ENCODE data around the gene CTBP1.

Gene CTBP1

GRCh38 chr4:1211371-1211770 is 37.6 kb downstream of the CTBP1 start:
- Histone ChIP-seq H3K27ac (ENCODE audit: insufficient read depth, low read length, poor library complexity, severe bottlenecking) (no peak overlapping the region), H3K4me1 (ENCODE audit: control insufficient read depth, insufficient read depth, low read length, poor library complexity, severe bottlenecking) (peaks cover 5% of the 10 kb centered on the region), H3K36me3 (ENCODE audit: control insufficient read depth, insufficient read depth, low read length) (peaks cover 48% of the 10 kb centered on the region), H3K27me3 (replicated peaks; ENCODE audit: control insufficient read depth, insufficient read depth, low read length, poor library complexity, severe bottlenecking) (no peaks in the 10 kb centered on the region), H3K9me3 (ENCODE audit: control insufficient read depth, low read length) (no peaks in the 10 kb centered on the region), H3K4me3 (ENCODE audit: insufficient read depth, low read depth, low read length, poor library complexity, severe bottlenecking) (no peak overlapping the region)
- DNase-seq: no peak

DNA sequence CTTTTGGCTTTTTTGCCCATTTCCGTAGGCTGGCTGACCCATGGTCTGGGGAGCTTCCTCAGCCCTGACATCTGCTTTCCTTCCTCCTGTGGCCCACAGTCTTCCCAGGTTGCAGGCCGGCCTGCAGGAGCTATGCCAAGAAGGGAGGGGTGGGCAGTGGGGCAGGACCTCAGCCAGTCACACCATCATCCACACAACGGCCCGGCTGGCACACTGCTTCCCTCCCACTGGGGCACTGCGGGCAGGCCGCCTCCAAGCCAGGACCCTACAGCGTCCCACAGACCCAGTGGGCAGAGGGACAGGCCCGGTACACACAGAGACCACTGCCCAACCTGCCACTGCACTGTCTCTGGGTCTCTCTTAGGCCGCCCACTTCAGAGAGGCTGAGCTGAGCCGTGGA is 38.0 kb downstream of the CTBP1 start:
- Histone ChIP-seq H3K4me3 (ENCODE audit: insufficient read depth, low read depth, low read length, poor library complexity, severe bottlenecking) (no peak overlapping the region), H3K36me3 (ENCODE audit: control insufficient read depth, insufficient read depth, low read length) (peaks cover 46% of the 10 kb centered on the region), H3K27me3 (replicated peaks; ENCODE audit: control insufficient read depth, insufficient read depth, low read length, poor library complexity, severe bottlenecking) (no peaks in the 10 kb centered on the region), H3K4me1 (ENCODE audit: control insufficient read depth, insufficient read depth, low read length, poor library complexity, severe bottlenecking) (peaks cover under 1% of the 10 kb centered on the region), H3K27ac (ENCODE audit: insufficient read depth, low read length, poor library complexity, severe bottlenecking) (no peak overlapping the region), H3K9me3 (ENCODE audit: control insufficient read depth, low read length) (no peaks in the 10 kb centered on the region)
- DNase-seq: no peak

- DNase-seq: no peak
- Histone ChIP-seq H3K4me3 (ENCODE audit: insufficient read depth, low read depth, low read length, poor library complexity, severe bottlenecking) (no peak overlapping the region), H3K36me3 (ENCODE audit: control insufficient read depth, insufficient read depth, low read length) (peaks cover 40% of the 10 kb centered on the region), H3K27ac (ENCODE audit: insufficient read depth, low read length, poor library complexity, severe bottlenecking) (no peak overlapping the region), H3K27me3 (replicated peaks; ENCODE audit: control insufficient read depth, insufficient read depth, low read length, poor library complexity, severe bottlenecking) (no peaks in the 10 kb centered on the region), H3K9me3 (ENCODE audit: control insufficient read depth, low read length) (no peaks in the 10 kb centered on the region), H3K4me1 (ENCODE audit: control insufficient read depth, insufficient read depth, low read length, poor library complexity, severe bottlenecking) (no peaks in the 10 kb centered on the region)
Observed at GRCh38 chr4:1210241-1210841, 38.6 kb downstream of the CTBP1 start.

DNA sequence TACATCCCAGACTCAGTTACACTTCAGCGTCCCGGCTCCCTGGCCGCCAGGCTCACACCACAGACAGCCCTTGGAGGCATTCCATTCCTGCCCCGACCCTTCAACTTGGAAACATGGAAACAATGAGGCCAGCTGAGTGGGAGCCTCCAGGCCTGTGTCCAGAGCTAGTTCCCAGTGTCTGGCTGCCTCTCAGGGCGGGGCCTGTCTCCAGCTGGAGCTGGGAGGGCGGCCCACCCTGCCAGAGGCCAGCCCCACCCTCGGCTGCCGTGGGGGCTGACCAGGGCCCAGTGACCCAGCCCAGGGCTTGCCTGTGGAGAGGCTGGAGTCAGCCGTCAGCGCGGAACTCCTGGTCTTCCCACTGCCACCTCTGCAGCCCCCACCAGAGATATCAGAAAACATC is 39.1 kb downstream of the CTBP1 start:
- no peak overlapping the region for H3K4me3 ChIP-seq (ENCODE audit: insufficient read depth, low read depth, low read length, poor library complexity, severe bottlenecking)
- DNase-seq: no peak
- H3K9me3 ChIP-seq (ENCODE audit: control insufficient read depth, low read length): no peaks in the 10 kb centered on the region

GRCh38 chr4:1208970-1209704 is 39.8 kb downstream of the CTBP1 start:
- no peaks in the 10 kb centered on the region for H3K9me3 ChIP-seq (ENCODE audit: control insufficient read depth, low read length)
- no peak overlapping the region for H3K4me3 ChIP-seq (ENCODE audit: insufficient read depth, low read depth, low read length, poor library complexity, severe bottlenecking)
- H3K27ac ChIP-seq (ENCODE audit: insufficient read depth, low read length, poor library complexity, severe bottlenecking): no peak overlapping the region
- no peaks in the 10 kb centered on the region for H3K4me1 ChIP-seq (ENCODE audit: control insufficient read depth, insufficient read depth, low read length, poor library complexity, severe bottlenecking)
- no peaks in the 10 kb centered on the region for H3K27me3 ChIP-seq (replicated peaks; ENCODE audit: control insufficient read depth, insufficient read depth, low read length, poor library complexity, severe bottlenecking)
- DNase-seq: no peak
- peaks cover 30% of the 10 kb centered on the region for H3K36me3 ChIP-seq (ENCODE audit: control insufficient read depth, insufficient read depth, low read length)

More for the DNA sequence above, 39.1 kb downstream of the CTBP1 start:
- H3K27me3 ChIP-seq (replicated peaks; ENCODE audit: control insufficient read depth, insufficient read depth, low read length, poor library complexity, severe bottlenecking): no peaks in the 10 kb centered on the region
- H3K4me1 ChIP-seq (ENCODE audit: control insufficient read depth, insufficient read depth, low read length, poor library complexity, severe bottlenecking): no peaks in the 10 kb centered on the region
- H3K27ac ChIP-seq (ENCODE audit: insufficient read depth, low read length, poor library complexity, severe bottlenecking): no peak overlapping the region
- peaks cover 35% of the 10 kb centered on the region for H3K36me3 ChIP-seq (ENCODE audit: control insufficient read depth, insufficient read depth, low read length)

- no peak for DNase-seq
- Histone ChIP-seq H3K9me3 (ENCODE audit: control insufficient read depth, low read length) (no peaks in the 10 kb centered on the region), H3K4me1 (ENCODE audit: control insufficient read depth, insufficient read depth, low read length, poor library complexity, severe bottlenecking) (peaks cover 2% of the 10 kb centered on the region), H3K27ac (ENCODE audit: insufficient read depth, low read length, poor library complexity, severe bottlenecking) (peak overlapping the region; percentile 11), H3K4me3 (ENCODE audit: insufficient read depth, low read depth, low read length, poor library complexity, severe bottlenecking) (no peak overlapping the region), H3K36me3 (ENCODE audit: control insufficient read depth, insufficient read depth, low read length) (peaks cover 22% of the 10 kb centered on the region), H3K27me3 (replicated peaks; ENCODE audit: control insufficient read depth, insufficient read depth, low read length, poor library complexity, severe bottlenecking) (no peaks in the 10 kb centered on the region)
Observed at GRCh38 chr4:1208266-1208961, 40.5 kb downstream of the CTBP1 start.

DNA sequence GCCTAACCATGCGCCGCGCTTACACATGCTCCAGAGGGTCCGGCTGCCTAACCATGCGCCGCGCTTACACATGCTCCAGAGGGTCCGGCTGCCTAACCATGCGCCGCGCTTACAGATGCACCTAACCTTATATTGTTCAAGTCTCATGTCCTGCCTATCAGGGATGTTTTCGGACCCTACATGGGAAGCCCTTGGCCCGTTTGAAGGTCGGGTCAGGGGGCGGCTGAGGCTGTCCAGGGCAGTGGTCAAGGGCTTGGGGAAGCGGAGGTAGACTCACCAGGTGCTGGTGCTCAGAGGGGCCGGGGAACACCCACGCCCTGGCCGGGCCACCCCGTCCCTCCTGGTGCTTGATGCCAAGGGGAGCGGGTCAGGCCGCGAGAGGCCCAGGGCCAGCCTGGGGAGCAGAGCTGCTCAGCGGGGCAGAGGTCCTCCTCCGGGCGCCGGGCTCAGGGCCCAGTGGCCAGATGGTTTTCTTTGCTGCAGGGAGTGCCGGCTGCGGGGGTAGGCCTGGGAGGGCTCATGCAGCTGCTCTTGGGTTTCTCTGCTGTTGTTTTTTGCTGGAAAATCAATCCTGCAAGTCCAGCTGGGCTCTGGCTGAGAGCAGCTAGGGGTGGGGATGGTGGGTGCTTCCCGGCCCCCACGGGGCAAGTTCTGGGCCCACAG is 41.2 kb downstream of the CTBP1 start:
- Histone ChIP-seq H3K4me1 (ENCODE audit: control insufficient read depth, insufficient read depth, low read length, poor library complexity, severe bottlenecking) (peaks cover 9% of the 10 kb centered on the region), H3K4me3 (ENCODE audit: insufficient read depth, low read depth, low read length, poor library complexity, severe bottlenecking) (no peak overlapping the region), H3K36me3 (ENCODE audit: control insufficient read depth, insufficient read depth, low read length) (peaks cover 16% of the 10 kb centered on the region), H3K27me3 (replicated peaks; ENCODE audit: control insufficient read depth, insufficient read depth, low read length, poor library complexity, severe bottlenecking) (no peaks in the 10 kb centered on the region), H3K9me3 (ENCODE audit: control insufficient read depth, low read length) (no peaks in the 10 kb centered on the region), H3K27ac (ENCODE audit: insufficient read depth, low read length, poor library complexity, severe bottlenecking) (no peak overlapping the region)
- DNase-seq: no peak

- Histone ChIP-seq H3K4me1 (ENCODE audit: control insufficient read depth, insufficient read depth, low read length, poor library complexity, severe bottlenecking) (peaks cover 15% of the 10 kb centered on the region), H3K36me3 (ENCODE audit: control insufficient read depth, insufficient read depth, low read length) (peaks cover 10% of the 10 kb centered on the region), H3K27me3 (replicated peaks; ENCODE audit: control insufficient read depth, insufficient read depth, low read length, poor library complexity, severe bottlenecking) (no peaks in the 10 kb centered on the region), H3K4me3 (ENCODE audit: insufficient read depth, low read depth, low read length, poor library complexity, severe bottlenecking) (no peak overlapping the region), H3K27ac (ENCODE audit: insufficient read depth, low read length, poor library complexity, severe bottlenecking) (no peak overlapping the region), H3K9me3 (ENCODE audit: control insufficient read depth, low read length) (no peaks in the 10 kb centered on the region)
- no peak for DNase-seq
Observed at GRCh38 chr4:1207157-1207470, 41.8 kb downstream of the CTBP1 start.

DNA sequence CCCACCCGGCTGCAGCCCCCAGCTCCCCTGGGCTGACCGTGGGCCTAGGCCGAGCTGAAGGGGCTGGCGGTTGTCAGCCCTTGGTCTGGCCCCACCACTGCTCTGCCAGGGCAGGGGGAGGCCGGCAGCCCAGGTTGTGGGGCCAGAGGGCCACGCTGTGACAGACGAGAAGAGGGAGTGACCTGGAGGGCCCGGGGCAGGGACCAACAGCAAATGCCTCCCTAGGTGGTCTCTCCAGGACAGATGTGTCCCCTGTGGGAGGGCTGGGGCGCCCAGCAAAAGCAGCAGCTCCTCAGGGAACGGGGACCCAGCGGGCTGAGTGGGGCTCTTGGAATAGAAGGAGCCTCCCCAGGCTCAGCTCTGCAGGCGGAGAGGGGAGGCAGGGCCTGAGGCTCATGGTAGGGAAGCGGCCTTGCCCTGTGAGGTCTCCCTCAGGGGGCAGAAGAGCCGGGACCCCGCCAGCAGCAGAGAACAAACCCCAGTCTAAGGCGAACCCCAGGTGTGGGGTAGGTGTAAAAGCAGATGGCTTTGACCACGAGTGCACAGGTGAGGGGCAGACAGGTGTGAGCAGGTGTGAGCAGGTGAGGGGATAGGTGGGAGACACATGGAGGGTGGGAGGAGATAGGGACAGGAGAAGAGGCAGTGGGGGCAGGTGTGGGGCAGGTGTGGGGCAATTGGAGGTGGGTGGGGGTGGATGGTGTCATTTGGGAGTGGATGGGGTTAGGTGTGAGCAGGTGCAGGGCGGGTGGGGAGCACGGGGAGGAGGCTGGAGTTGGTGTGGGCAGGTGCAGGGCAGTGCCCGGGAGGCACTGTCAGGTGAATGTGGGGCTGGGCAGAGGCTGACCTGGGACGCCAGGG is 42.4 kb downstream of the CTBP1 start:
- no peak for DNase-seq
- Histone ChIP-seq H3K4me1 (ENCODE audit: control insufficient read depth, insufficient read depth, low read length, poor library complexity, severe bottlenecking) (peaks cover 19% of the 10 kb centered on the region), H3K36me3 (ENCODE audit: control insufficient read depth, insufficient read depth, low read length) (peaks cover 6% of the 10 kb centered on the region)

More for the DNA sequence above, 42.4 kb downstream of the CTBP1 start:
- Histone ChIP-seq H3K27ac (ENCODE audit: insufficient read depth, low read length, poor library complexity, severe bottlenecking) (no peak overlapping the region), H3K4me3 (ENCODE audit: insufficient read depth, low read depth, low read length, poor library complexity, severe bottlenecking) (no peak overlapping the region), H3K9me3 (ENCODE audit: control insufficient read depth, low read length) (no peaks in the 10 kb centered on the region), H3K27me3 (replicated peaks; ENCODE audit: control insufficient read depth, insufficient read depth, low read length, poor library complexity, severe bottlenecking) (no peaks in the 10 kb centered on the region)

Data from effector memory CD4-positive, alpha-beta T cell (primary cell).